DND-41 (cell line): ENCODE data around the gene CSRNP3.

Experiments used
- ATAC-seq: fragments of 200-7000 bp; cut with Tn5 transposase; 3 replicates; pipeline ENCODE4 v1.9.1; 2021; ENCODE audit warnings: low read depth; ENCODE audit not compliant: insufficient read depth
- DNase-seq: peaks from one replicate; pipeline ENCODE4 v3.0.0-alpha.2; 2020
- H2AFZ ChIP-seq: 2 replicates; pipeline ENCODE4 v1.6.0; 2012; ENCODE audit warnings: low read depth, low read length
- H3K27ac ChIP-seq: 2 replicates; pipeline ENCODE4 v1.5.1; 2012; ENCODE audit warnings: low read length, inconsistent platforms
- H3K27me3 ChIP-seq: fragments of 200-600 bp; sonication (generic); 2 replicates; pipeline ENCODE4 v1.6.0; 2012; ENCODE audit warnings: low read length, mild to moderate bottlenecking, inconsistent platforms; ENCODE audit not compliant: insufficient read depth, poor library complexity
- H3K36me3 ChIP-seq: 2 replicates; pipeline ENCODE4 v1.5.1; 2012; ENCODE audit warnings: low read length, inconsistent platforms; ENCODE audit not compliant: insufficient read depth
- H3K4me1 ChIP-seq: 2 replicates; pipeline ENCODE4 v1.5.1; 2012; ENCODE audit warnings: mild to moderate bottlenecking, low read length; ENCODE audit not compliant: insufficient read depth
- H3K4me2 ChIP-seq: 2 replicates; pipeline ENCODE4 v1.6.0; 2012; ENCODE audit warnings: mild to moderate bottlenecking, moderate library complexity, low read length, inconsistent platforms; ENCODE audit not compliant: insufficient read depth
- H3K4me3 ChIP-seq, 2 experiments: fragments of 200-600 bp in 1 of 2; shearing (Covaris generic) in 1 of 2; 2 replicates each; pipeline ENCODE4 v1.5.1; 2012 to 2016; ENCODE audit warnings: inconsistent platforms in 2 of 2, low read length in 2 of 2, mild to moderate bottlenecking in 2 of 2, low read depth in 1 of 2, moderate library complexity in 1 of 2
- H3K79me2 ChIP-seq: 2 replicates; pipeline ENCODE4 v1.6.0; 2012; ENCODE audit warnings: low read length, inconsistent platforms; ENCODE audit not compliant: insufficient read depth
- H3K9ac ChIP-seq: 2 replicates; pipeline ENCODE4 v1.6.0; 2012; ENCODE audit warnings: low read depth, mild to moderate bottlenecking, inconsistent platforms, low read length, moderate library complexity
- H3K9me3 ChIP-seq: 2 replicates; pipeline ENCODE4 v1.5.1; 2012; ENCODE audit warnings: low read length, moderate library complexity, mild to moderate bottlenecking, inconsistent platforms; ENCODE audit not compliant: insufficient read depth, severe bottlenecking
- H4K20me1 ChIP-seq: 2 replicates; pipeline ENCODE4 v1.6.0; 2012; ENCODE audit warnings: low read length; ENCODE audit not compliant: insufficient read depth
- CTCF ChIP-seq: IDR thresholded peaks from 2 replicates; pipeline ENCODE4 v1.5.1; 2012; ENCODE audit warnings: borderline replicate concordance, low read length, moderate library complexity, mild to moderate bottlenecking; ENCODE audit not compliant: poor library complexity, severe bottlenecking; ENCODE audit errors: extremely low read depth
- EZH2 ChIP-seq: IDR thresholded peaks from 3 replicates; pipeline ENCODE4 v1.6.1; 2012; ENCODE audit warnings: borderline replicate concordance, low read depth, mild to moderate bottlenecking, moderate library complexity, low read length, inconsistent platforms; ENCODE audit not compliant: severe bottlenecking

The CSRNP3 gene

GRCh38 chr2:165436559-165436958 is 32.9 kb upstream of the CSRNP3 start:
- DNase-seq (no peak), ATAC-seq (no peak)

GRCh38 chr2:165440367-165440766 is 29.1 kb upstream of the CSRNP3 start:
- no peak overlapping the region for H3K4me3 ChIP-seq
- no peaks in the 10 kb centered on the region for H3K36me3 ChIP-seq
- H3K9me3 ChIP-seq = no peaks in the 10 kb centered on the region
- no peak overlapping the region for H3K27ac ChIP-seq
- H3K4me1 ChIP-seq = peaks cover 11% of the 10 kb centered on the region; the same call in 1 of the 2 replicates
- no peak overlapping the region for H3K4me2 ChIP-seq
- H3K79me2 ChIP-seq = no peaks in the 10 kb centered on the region
- ATAC-seq (no peak), DNase-seq (no peak)
- no peak for TF ChIP-seq EZH2
- no peak for TF ChIP-seq CTCF
- no peak overlapping the region for H3K9ac ChIP-seq
- no peaks in the 10 kb centered on the region for H3K27me3 ChIP-seq
- H4K20me1 ChIP-seq = no peaks in the 10 kb centered on the region
- no peak overlapping the region for H2AFZ ChIP-seq

More at GRCh38 chr2:165436559-165436958, 32.9 kb upstream of the CSRNP3 start:
- Histone ChIP-seq H3K4me2 (no peak overlapping the region), H3K9ac (no peak overlapping the region), H3K27ac (no peak overlapping the region), H3K9me3 (no peaks in the 10 kb centered on the region), H3K36me3 (no peaks in the 10 kb centered on the region), H3K4me3 (no peak overlapping the region), H2AFZ (no peak overlapping the region), H4K20me1 (no peaks in the 10 kb centered on the region), H3K4me1 (no peaks in the 10 kb centered on the region), H3K79me2 (no peaks in the 10 kb centered on the region), H3K27me3 (no peaks in the 10 kb centered on the region)
- TF ChIP-seq EZH2 (no peak), CTCF (no peak)

- H3K4me2 ChIP-seq = no peak overlapping the region
Observed at GRCh38 chr2:165443511-165443910, 26.0 kb upstream of the CSRNP3 start.

GRCh38 chr2:165448406-165448805 is 21.1 kb upstream of the CSRNP3 start:
- no peak for DNase-seq
- ATAC-seq = no peak
- Histone ChIP-seq H3K79me2 (no peaks in the 10 kb centered on the region), H4K20me1 (no peaks in the 10 kb centered on the region), H2AFZ (no peak overlapping the region), H3K9me3 (no peaks in the 10 kb centered on the region), H3K4me2 (no peak overlapping the region), H3K36me3 (no peaks in the 10 kb centered on the region), H3K9ac (no peak overlapping the region), H3K27me3 (no peaks in the 10 kb centered on the region), H3K4me3 (no peak overlapping the region), H3K4me1 (peaks cover 6% of the 10 kb centered on the region; the same call in 1 of the 2 replicates), H3K27ac (no peak overlapping the region)
- TF ChIP-seq CTCF = no peak
- no peak for TF ChIP-seq EZH2

More at GRCh38 chr2:165443511-165443910, 26.0 kb upstream of the CSRNP3 start:
- Histone ChIP-seq H3K4me1 (peaks cover 11% of the 10 kb centered on the region; the same call in 1 of the 2 replicates), H3K27me3 (no peaks in the 10 kb centered on the region), H3K9me3 (no peaks in the 10 kb centered on the region), H3K9ac (no peak overlapping the region), H3K79me2 (no peaks in the 10 kb centered on the region), H3K27ac (no peak overlapping the region), H2AFZ (no peak overlapping the region), H3K4me3 (no peak overlapping the region), H4K20me1 (no peaks in the 10 kb centered on the region), H3K36me3 (no peaks in the 10 kb centered on the region)
- TF ChIP-seq EZH2 = no peak
- ATAC-seq = peak; percentile 76
- DNase-seq = no peak
